ENCODE measurements around the gene RALGAPA2.

RALGAPA2 gene

GRCh38 chr20:20455926-20456325 is 256.5 kb downstream of the RALGAPA2 start:
- H3K4me3 ChIP-seq (ENCODE audit: control insufficient read depth, low read depth, low read length), result no peak overlapping the region
- DNase-seq (ENCODE audit: low read depth), result no peak
- no peak for TF ChIP-seq CTCF (IDR thresholded peaks at IDR 0.05; ENCODE audit: control insufficient read depth, insufficient read depth, low read depth, low read length, missing control alignments)

DNA sequence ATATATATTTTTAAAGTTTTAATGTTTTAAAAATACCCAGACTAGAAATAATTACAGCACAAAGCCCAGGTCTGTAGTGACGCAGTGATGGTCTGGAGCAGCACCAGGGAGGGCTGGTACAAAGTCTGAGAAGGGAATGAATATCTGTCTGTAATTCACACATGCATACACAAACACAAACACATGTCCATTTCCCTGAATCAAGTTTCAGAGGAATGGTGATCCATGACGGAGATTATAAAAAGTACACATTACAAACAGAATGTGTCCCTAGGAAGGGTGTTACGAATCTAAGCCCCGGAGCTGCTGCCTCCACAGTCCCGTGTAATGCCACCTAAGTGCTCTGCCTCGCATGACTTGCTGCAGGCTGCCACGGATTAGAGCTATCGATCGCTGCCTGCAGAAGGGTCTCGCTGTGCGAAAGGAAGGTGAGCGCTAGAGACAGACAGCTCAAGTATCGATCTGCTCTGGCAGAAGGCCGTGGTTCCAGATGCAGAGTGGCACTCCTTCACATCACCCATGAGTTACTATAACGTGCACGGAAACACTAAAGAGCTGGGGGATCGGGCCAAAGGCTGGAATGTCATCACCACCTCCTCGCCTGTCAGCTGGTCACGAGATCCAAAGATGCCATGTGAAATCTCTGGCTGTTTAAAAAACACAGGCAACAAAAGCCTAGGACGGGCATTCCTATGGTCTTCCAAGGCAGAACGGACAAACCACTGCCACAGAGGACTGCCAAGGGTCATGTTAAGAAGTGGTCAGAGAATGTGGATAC is 257.4 kb downstream of the RALGAPA2 start:
- H3K4me3 ChIP-seq (ENCODE audit: control insufficient read depth, low read depth, low read length), result no peak overlapping the region
- DNase-seq (ENCODE audit: low read depth), result no peak
- no peak for TF ChIP-seq CTCF (IDR thresholded peaks at IDR 0.05; ENCODE audit: control insufficient read depth, insufficient read depth, low read depth, low read length, missing control alignments)

DNA sequence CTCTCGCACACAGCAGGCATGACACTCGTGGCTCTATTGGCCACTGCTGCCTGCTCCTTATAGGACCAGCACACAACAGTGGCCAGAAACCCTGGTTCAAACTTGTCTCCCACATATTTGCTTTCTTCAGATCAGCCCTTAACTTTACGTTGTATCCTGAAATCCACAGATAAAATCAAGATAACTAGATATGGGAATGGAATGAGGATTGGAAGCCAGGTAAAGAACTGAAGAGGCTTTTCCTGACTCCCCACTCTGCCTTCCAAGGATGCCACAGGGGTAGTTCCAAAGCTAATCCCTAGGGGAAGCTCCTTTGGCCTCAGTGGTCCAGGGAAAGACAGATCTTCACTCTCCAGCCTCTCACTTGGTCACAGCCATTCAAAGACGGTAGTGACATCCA is 258.1 kb downstream of the RALGAPA2 start:
- no peak overlapping the region for H3K4me3 ChIP-seq (ENCODE audit: control insufficient read depth, low read depth, low read length)
- no peak for TF ChIP-seq CTCF (IDR thresholded peaks at IDR 0.05; ENCODE audit: control insufficient read depth, insufficient read depth, low read depth, low read length, missing control alignments)
- no peak for DNase-seq (ENCODE audit: low read depth)

- TF ChIP-seq CTCF (IDR thresholded peaks at IDR 0.05; ENCODE audit: control insufficient read depth, insufficient read depth, low read depth, low read length, missing control alignments), result no peak
- H3K4me3 ChIP-seq (ENCODE audit: control insufficient read depth, low read depth, low read length), result peak overlapping the region; percentile 7; the same call in 1 of the 2 replicates
- peak; percentile 7 for DNase-seq (ENCODE audit: low read depth)
These were observed 260.2 kb downstream of the RALGAPA2 start for GRCh38 chr20:20452254-20452676.

- no peak for DNase-seq (ENCODE audit: low read depth)
- no peak overlapping the region for H3K4me3 ChIP-seq (ENCODE audit: control insufficient read depth, low read depth, low read length)
- TF ChIP-seq CTCF (IDR thresholded peaks at IDR 0.05; ENCODE audit: control insufficient read depth, insufficient read depth, low read depth, low read length, missing control alignments), result no peak
These were observed 261.9 kb downstream of the RALGAPA2 start for GRCh38 chr20:20450521-20450920.

DNA sequence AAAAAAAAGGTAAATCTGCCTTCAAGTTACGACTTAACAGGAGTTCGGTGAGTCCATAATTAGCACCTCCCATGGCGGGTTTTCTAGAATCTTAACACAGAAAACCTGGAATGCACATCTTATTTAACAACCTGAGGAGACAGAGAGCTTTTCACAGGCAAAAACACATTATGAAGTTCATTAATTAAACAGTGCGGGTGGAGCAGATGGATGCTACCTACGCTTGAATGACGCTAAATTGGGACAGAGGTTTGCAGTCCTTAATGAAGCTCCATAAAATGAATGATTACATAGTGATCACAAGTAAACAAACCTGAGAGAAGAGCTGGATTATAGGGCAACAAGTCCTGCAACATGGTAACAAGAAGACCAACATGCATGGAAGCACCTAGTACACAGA is 263.6 kb downstream of the RALGAPA2 start:
- H3K4me3 ChIP-seq (ENCODE audit: control insufficient read depth, low read depth, low read length), result no peak overlapping the region
- no peak for TF ChIP-seq CTCF (IDR thresholded peaks at IDR 0.05; ENCODE audit: control insufficient read depth, insufficient read depth, low read depth, low read length, missing control alignments)
- no peak for DNase-seq (ENCODE audit: low read depth)

Data from AG09309 (cell line).